ENCODE measurements around the gene CHMP5. TPM values are rescaled to one million over a fixed set of nuclear protein-coding genes. Genes with fewer than 3 reads are reported as not detected.

CHMP5 gene
- total and polyA plus RNA-seq, 7 experiments from 2014 or later: 21.4 to 74.6 (median 37.8) TPM

DNA sequence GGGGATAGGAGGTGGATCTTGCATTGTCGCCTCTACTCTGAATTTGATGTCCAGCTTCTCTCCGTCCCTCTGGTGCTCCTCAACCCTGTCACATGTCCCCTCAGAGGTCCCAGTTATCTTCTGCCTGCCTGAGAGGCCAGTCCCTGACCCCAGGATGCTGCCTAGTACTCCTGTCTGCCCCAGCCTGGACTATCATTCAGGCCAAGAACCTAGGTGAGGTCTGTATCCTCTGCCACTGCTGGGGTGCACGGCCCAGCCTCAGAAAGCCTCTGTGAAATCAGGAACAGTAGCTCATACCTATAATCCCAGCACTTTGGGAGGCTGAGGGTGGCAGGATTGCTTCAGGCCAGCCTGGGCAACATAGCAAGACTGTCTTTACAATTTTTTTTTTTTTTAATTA is 16.2 kb upstream of the CHMP5 start:
- H3K36me3 ChIP-seq (ENCODE audit: control insufficient read depth in 2 of 3, insufficient read depth in 3 of 3, low read length in 3 of 3): peaks cover 0 to 24% (median 4%) of the 10 kb centered on the region in 3 experiments
- CTCF ChIA-PET: no interaction called here

DNA sequence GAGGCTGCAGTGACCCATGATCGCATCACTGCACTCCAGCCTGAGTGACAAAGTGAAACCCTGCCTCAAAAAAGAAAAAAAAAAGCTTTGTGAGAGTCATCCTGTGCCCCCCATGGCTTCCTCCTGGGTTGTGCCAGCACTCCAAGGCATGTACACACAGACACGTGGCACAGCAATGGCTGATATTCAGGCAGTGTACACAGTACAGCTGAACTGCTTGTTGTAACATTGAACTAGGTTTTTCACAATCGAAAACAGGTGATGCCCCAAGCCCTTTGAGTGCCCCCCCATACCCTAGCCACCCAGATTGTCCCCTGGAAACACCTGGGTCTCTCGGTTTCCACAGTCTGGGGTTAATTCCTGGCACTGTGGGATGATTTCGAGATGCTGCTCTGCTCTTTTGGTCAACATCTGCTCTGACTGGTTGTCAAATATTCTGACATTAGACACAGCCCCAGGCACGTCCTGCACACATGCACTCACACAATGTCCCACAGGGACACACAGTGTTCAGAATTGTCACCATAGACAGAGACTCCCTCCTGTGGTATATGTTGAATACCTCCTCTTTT is 15.7 kb upstream of the CHMP5 start:
- peak; percentile 26 for ATAC-seq
- POLR2A ChIA-PET: no interaction called here

More for the DNA sequence above, 16.2 kb upstream of the CHMP5 start:
- H3K4me1 Mint-ChIP-seq: peaks cover 0 to 10% (median 0%) of the 10 kb centered on the region in 7 donors
- no peak overlapping the region for H3K4me3 Mint-ChIP-seq
- H3K9me3 Mint-ChIP-seq: no peaks in the 10 kb centered on the region
- Histone ChIP-seq H3K27me3 (ENCODE audit: control insufficient read depth in 2 of 2, insufficient read depth in 2 of 2, low read length in 2 of 2) (no peaks in the 10 kb centered on the region), H3K27ac (ENCODE audit: low read depth, low read length) (no peak overlapping the region), H3K4me3 (ENCODE audit: low read length) (no peak overlapping the region), H3K4me1 (ENCODE audit: control insufficient read depth in 2 of 2, insufficient read depth in 2 of 2, low read length in 2 of 2) (no peaks in the 10 kb centered on the region), H3K9me3 (ENCODE audit: control insufficient read depth in 2 of 3, low read length in 3 of 3) (no peaks in the 10 kb centered on the region)
- H3K36me3 Mint-ChIP-seq: peaks cover 3 to 26% (median 19%) of the 10 kb centered on the region in 5 donors
- no peak overlapping the region for H3K27ac Mint-ChIP-seq
- no peak for ATAC-seq
- no peak for DNase-seq
- POLR2A ChIA-PET: no interaction called here
- no peaks in the 10 kb centered on the region for H3K27me3 Mint-ChIP-seq
- intact Hi-C loops (cut with micrococcal nuclease): no loop called here

DNA sequence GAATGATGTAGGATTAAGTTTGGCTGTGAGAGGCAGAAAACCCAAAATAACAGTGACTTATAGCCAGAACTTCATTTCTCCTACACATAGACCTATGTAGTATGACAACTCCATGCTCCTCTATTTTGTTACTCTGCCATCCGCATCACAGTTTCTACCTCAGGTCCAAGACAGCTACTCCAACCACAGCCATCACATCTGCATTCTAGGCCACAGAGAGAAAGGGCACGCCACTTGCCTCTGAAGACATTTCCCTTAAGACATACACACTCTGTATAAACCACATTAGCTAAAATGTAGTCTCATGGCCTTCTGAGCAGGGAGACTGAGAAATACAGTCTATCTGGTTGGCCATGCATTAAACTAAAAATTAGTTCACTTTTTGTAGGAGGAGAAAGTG is 14.9 kb upstream of the CHMP5 start:
- intact Hi-C loops (cut with micrococcal nuclease): no loop called here
- Mint-ChIP-seq H3K27me3 (no peaks in the 10 kb centered on the region), H3K4me3 (no peak overlapping the region), H3K27ac (peak overlapping the region in 2 of 9 donors; percentile 35 to 47), H3K4me1 (peaks cover 0 to 4% (median 0%) of the 10 kb centered on the region in 7 donors), H3K9me3 (no peaks in the 10 kb centered on the region), H3K36me3 (peaks cover 3 to 33% (median 25%) of the 10 kb centered on the region in 5 donors)
- no peaks in the 10 kb centered on the region for H3K4me1 ChIP-seq (ENCODE audit: control insufficient read depth in 2 of 2, insufficient read depth in 2 of 2, low read length in 2 of 2)
- ATAC-seq: no peak
- ChIA-PET CTCF (no interaction called here), POLR2A (no interaction called here)
- no peaks in the 10 kb centered on the region for H3K9me3 ChIP-seq (ENCODE audit: control insufficient read depth in 2 of 3, low read length in 3 of 3)
- H3K36me3 ChIP-seq (ENCODE audit: control insufficient read depth in 2 of 3, insufficient read depth in 3 of 3, low read length in 3 of 3): peaks cover 0 to 37% (median 4%) of the 10 kb centered on the region in 3 experiments
- no peaks in the 10 kb centered on the region for H3K27me3 ChIP-seq (ENCODE audit: control insufficient read depth in 2 of 2, insufficient read depth in 2 of 2, low read length in 2 of 2)
- DNase-seq: no peak
- no peak overlapping the region for H3K27ac ChIP-seq (ENCODE audit: low read depth, low read length)
- H3K4me3 ChIP-seq (ENCODE audit: low read length): no peak overlapping the region

More for the DNA sequence above, 15.7 kb upstream of the CHMP5 start:
- intact Hi-C loops (cut with micrococcal nuclease): no loop called here
- Mint-ChIP-seq H3K4me1 (peaks cover 0 to 4% (median 0%) of the 10 kb centered on the region in 7 donors), H3K27me3 (no peaks in the 10 kb centered on the region), H3K27ac (peak overlapping the region in 3 of 9 donors; percentile 44 to 67 (median 49)), H3K9me3 (no peaks in the 10 kb centered on the region), H3K36me3 (peaks cover 3 to 26% (median 19%) of the 10 kb centered on the region in 5 donors), H3K4me3 (no peak overlapping the region)
- no peaks in the 10 kb centered on the region for H3K9me3 ChIP-seq (ENCODE audit: control insufficient read depth in 2 of 3, low read length in 3 of 3)
- peaks cover 0 to 29% (median 4%) of the 10 kb centered on the region in 3 experiments for H3K36me3 ChIP-seq (ENCODE audit: control insufficient read depth in 2 of 3, insufficient read depth in 3 of 3, low read length in 3 of 3)
- no peak overlapping the region for H3K4me3 ChIP-seq (ENCODE audit: low read length)
- CTCF ChIA-PET: no interaction called here
- DNase-seq: no peak
- H3K4me1 ChIP-seq (ENCODE audit: control insufficient read depth in 2 of 2, insufficient read depth in 2 of 2, low read length in 2 of 2): no peaks in the 10 kb centered on the region
- H3K27me3 ChIP-seq (ENCODE audit: control insufficient read depth in 2 of 2, insufficient read depth in 2 of 2, low read length in 2 of 2): no peaks in the 10 kb centered on the region
- no peak overlapping the region for H3K27ac ChIP-seq (ENCODE audit: low read depth, low read length)

DNA sequence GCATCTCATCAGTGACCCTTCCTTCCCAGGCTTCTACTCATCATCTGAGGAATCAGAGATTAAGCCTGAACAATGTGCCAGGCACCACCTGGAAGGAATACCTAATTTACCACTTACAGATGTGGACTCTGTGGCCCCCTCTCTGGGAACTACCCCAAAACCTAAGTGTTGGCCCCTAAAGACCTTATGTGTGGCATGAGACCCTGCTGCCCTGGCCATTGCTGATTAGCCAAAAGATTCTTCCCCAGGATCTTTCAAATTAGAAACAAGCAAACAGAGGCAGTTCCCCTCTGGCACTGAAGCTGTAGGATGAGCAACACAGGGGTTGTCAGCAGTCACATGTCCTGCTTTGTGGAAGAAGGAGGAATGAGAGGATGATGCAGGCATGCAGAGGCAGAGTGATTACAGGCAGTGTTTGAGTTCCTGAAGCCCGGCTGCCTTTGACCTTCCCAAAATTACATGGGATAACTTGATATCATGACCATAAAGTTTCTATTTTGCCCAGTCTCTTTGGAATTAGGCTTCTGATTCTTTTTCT is 14.3 kb upstream of the CHMP5 start:
- H3K9me3 ChIP-seq (ENCODE audit: control insufficient read depth in 2 of 3, low read length in 3 of 3): no peaks in the 10 kb centered on the region
- H3K27me3 ChIP-seq (ENCODE audit: control insufficient read depth in 2 of 2, insufficient read depth in 2 of 2, low read length in 2 of 2): no peaks in the 10 kb centered on the region
- Mint-ChIP-seq H3K27ac (peak overlapping the region in 1 of 9 donors; percentile 9), H3K4me1 (peaks cover 0 to 4% (median 0%) of the 10 kb centered on the region in 7 donors), H3K4me3 (no peak overlapping the region), H3K9me3 (no peaks in the 10 kb centered on the region), H3K27me3 (no peaks in the 10 kb centered on the region), H3K36me3 (peaks cover 4 to 36% (median 25%) of the 10 kb centered on the region in 5 donors)
- ChIA-PET POLR2A (no interaction called here), CTCF (no interaction called here)
- no peak overlapping the region for H3K4me3 ChIP-seq (ENCODE audit: low read length)
- DNase-seq: no peak
- H3K27ac ChIP-seq (ENCODE audit: low read depth, low read length): no peak overlapping the region
- peaks cover 0 to 43% (median 4%) of the 10 kb centered on the region in 3 experiments for H3K36me3 ChIP-seq (ENCODE audit: control insufficient read depth in 2 of 3, insufficient read depth in 3 of 3, low read length in 3 of 3)
- no peaks in the 10 kb centered on the region for H3K4me1 ChIP-seq (ENCODE audit: control insufficient read depth in 2 of 2, insufficient read depth in 2 of 2, low read length in 2 of 2)
- ATAC-seq: no peak
- intact Hi-C loops (cut with micrococcal nuclease): no loop called here

DNA sequence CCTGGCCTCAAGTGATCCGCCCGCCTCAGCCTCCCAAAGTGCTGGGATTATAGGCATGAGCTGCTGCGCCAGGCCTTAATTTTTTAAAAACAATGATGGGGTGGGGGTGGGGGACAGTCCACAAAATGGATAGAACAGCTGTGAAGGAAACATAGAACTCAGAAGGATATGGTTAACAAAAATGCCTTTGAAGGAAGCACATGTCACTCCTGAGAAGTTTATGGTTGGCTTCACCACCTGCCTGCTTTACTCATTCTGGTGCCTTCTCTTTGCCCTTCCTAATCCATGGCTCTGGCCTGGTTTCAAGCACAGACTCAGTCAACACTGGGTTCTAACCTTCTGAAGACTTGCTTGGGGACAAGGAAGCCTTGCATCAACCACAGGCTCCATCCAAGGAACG is 10.6 kb upstream of the CHMP5 start:
- no peaks in the 10 kb centered on the region for H3K9me3 Mint-ChIP-seq
- no peaks in the 10 kb centered on the region for H3K27me3 Mint-ChIP-seq
- H3K36me3 Mint-ChIP-seq: peaks cover 9 to 42% (median 26%) of the 10 kb centered on the region in 5 donors
- Histone ChIP-seq H3K27me3 (ENCODE audit: control insufficient read depth in 2 of 2, insufficient read depth in 2 of 2, low read length in 2 of 2) (no peaks in the 10 kb centered on the region), H3K9me3 (ENCODE audit: control insufficient read depth in 2 of 3, low read length in 3 of 3) (no peaks in the 10 kb centered on the region), H3K4me1 (ENCODE audit: control insufficient read depth in 2 of 2, insufficient read depth in 2 of 2, low read length in 2 of 2) (no peaks in the 10 kb centered on the region), H3K27ac (ENCODE audit: low read depth, low read length) (no peak overlapping the region), H3K36me3 (ENCODE audit: control insufficient read depth in 2 of 3, insufficient read depth in 3 of 3, low read length in 3 of 3) (peaks cover 12 to 68% (median 14%) of the 10 kb centered on the region in 3 experiments), H3K4me3 (ENCODE audit: low read length) (no peak overlapping the region)
- DNase-seq: no peak
- intact Hi-C loops (cut with micrococcal nuclease): no loop called here
- no peak overlapping the region for H3K27ac Mint-ChIP-seq
- ChIA-PET CTCF (interaction anchor here (0.5 kb wide), 1 partner anchor 560 kb away, joined by 3 read pairs; no protein-coding TSS in a partner anchor), POLR2A (interaction anchor here (1.3 kb wide), 1 partner anchor 36 kb away, joined by 3 read pairs; the partner anchor contains the start of gene NFX1)
- ATAC-seq: no peak
- H3K4me3 Mint-ChIP-seq: no peak overlapping the region
- H3K4me1 Mint-ChIP-seq: peaks cover 0 to 6% (median 1%) of the 10 kb centered on the region in 7 donors

DNA sequence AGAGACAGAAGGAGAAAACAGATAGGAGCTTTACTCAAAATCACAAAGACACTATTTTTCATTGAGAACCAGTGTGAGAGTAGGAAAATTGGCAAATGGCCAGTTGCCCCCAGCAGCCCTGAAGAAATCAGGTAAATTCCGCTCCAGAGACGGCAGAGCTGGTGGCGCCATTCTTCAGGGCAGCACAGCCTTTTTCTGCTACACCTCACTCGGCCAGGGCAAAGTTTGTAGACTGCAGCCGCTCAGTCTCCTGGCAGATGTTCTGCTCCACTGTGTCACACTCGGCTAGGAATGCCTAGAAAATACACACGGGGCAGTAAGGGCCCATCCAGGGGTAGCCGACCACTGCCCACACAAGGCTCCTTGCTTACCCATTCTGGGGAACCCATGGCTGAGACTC is 9.8 kb upstream of the CHMP5 start:
- CTCF ChIA-PET: interaction anchor here (0.5 kb wide), 1 partner anchor 559 kb away, joined by 3 read pairs; no protein-coding TSS in a partner anchor

More for the DNA sequence above, 9.8 kb upstream of the CHMP5 start:
- H3K4me1 ChIP-seq (ENCODE audit: control insufficient read depth in 2 of 2, insufficient read depth in 2 of 2, low read length in 2 of 2): no peaks in the 10 kb centered on the region
- ATAC-seq (no peak), DNase-seq (no peak)
- Mint-ChIP-seq H3K4me3 (no peak overlapping the region), H3K4me1 (peaks cover 0 to 12% (median 4%) of the 10 kb centered on the region in 7 donors), H3K9me3 (no peaks in the 10 kb centered on the region), H3K36me3 (peaks cover 12 to 48% (median 29%) of the 10 kb centered on the region in 5 donors), H3K27me3 (no peaks in the 10 kb centered on the region), H3K27ac (no peak overlapping the region)
- no peak overlapping the region for H3K27ac ChIP-seq (ENCODE audit: low read depth, low read length)
- POLR2A ChIA-PET: interaction anchor here (0.9 kb wide), 1 partner anchor 10 kb away, joined by 3 read pairs; the partner anchor contains the start of genes BAG1 and CHMP5
- no peak overlapping the region for H3K4me3 ChIP-seq (ENCODE audit: low read length)
- intact Hi-C loops (cut with micrococcal nuclease): no loop called here
- H3K27me3 ChIP-seq (ENCODE audit: control insufficient read depth in 2 of 2, insufficient read depth in 2 of 2, low read length in 2 of 2): no peaks in the 10 kb centered on the region
- H3K9me3 ChIP-seq (ENCODE audit: control insufficient read depth in 2 of 3, low read length in 3 of 3): no peaks in the 10 kb centered on the region
- peaks cover 12 to 76% (median 22%) of the 10 kb centered on the region in 3 experiments for H3K36me3 ChIP-seq (ENCODE audit: control insufficient read depth in 2 of 3, insufficient read depth in 3 of 3, low read length in 3 of 3)
